GM23338 (cell line): ENCODE data around the gene ADGRF3.

Source experiments
- CREB1 ChIP-seq: fragments of 250-450 bp; sonication (Bioruptor Pico); IDR thresholded peaks from 2 replicates; pipeline ENCODE4 v1.5.0; 2020; ENCODE audit warnings: low read depth, mild to moderate bottlenecking, moderate library complexity
- EZH2 ChIP-seq: fragments of 200-600 bp; sonication (generic); IDR thresholded peaks from one replicate; pipeline ENCODE4 v1.8.0; 2017; ENCODE audit warnings: antibody characterized with exemption, mild to moderate bottlenecking, low read depth; ENCODE audit not compliant: unreplicated experiment
- EZH2phosphoT487 ChIP-seq: fragments of 200-600 bp; sonication (generic); IDR thresholded peaks from one replicate; pipeline ENCODE4 v1.8.1; 2018; ENCODE audit warnings: antibody characterized with exemption; ENCODE audit not compliant: unreplicated experiment
- JUNB ChIP-seq: IDR thresholded peaks from one replicate; pipeline ENCODE4 v1.6.1; 2016; ENCODE audit warnings: antibody characterized with exemption; ENCODE audit not compliant: unreplicated experiment
- NANOG ChIP-seq: IDR thresholded peaks from 2 replicates; pipeline ENCODE4 v1.6.1; 2016; ENCODE audit warnings: antibody characterized with exemption, borderline replicate concordance
- POLR2AphosphoS5 ChIP-seq: IDR thresholded peaks from 2 replicates; pipeline ENCODE4 v1.6.1; 2016; ENCODE audit warnings: antibody characterized with exemption, low read depth
- STAT1 ChIP-seq: IDR thresholded peaks from one replicate; pipeline ENCODE4 v1.6.1; 2016; ENCODE audit warnings: antibody characterized with exemption; ENCODE audit not compliant: unreplicated experiment
- ZNF114 ChIP-seq: fragments of 250-450 bp; sonication (Bioruptor Pico); IDR thresholded peaks from 2 replicates; pipeline ENCODE4 v1.5.0; 2020; ENCODE audit warnings: mild to moderate bottlenecking, moderate library complexity
- ZNF331 ChIP-seq: fragments of 250-450 bp; sonication (Bioruptor Pico); IDR thresholded peaks from 2 replicates; pipeline ENCODE4 v1.5.0; 2020; ENCODE audit warnings: low read depth, mild to moderate bottlenecking, moderate library complexity
- TF ChIP-seq, protein P1 (sequence below), 2 experiments: fragments of 200-600 bp in 1 of 2; sonication (generic) in 1 of 2; conservative IDR thresholded peaks; 2 replicates each; pipeline versions ENCODE4 v1.5.1 to v1.6.1; 2016 to 2017; ENCODE audit warnings: antibody characterized with exemption in 2 of 2, low read depth in 2 of 2, mild to moderate bottlenecking in 2 of 2, moderate library complexity in 1 of 2
- TF ChIP-seq, protein P2 (sequence below): IDR thresholded peaks from one replicate; pipeline ENCODE4 v1.6.1; 2018; ENCODE audit warnings: antibody characterized with exemption; ENCODE audit not compliant: unreplicated experiment
- TF ChIP-seq, protein P3 (sequence below): IDR thresholded peaks from 2 replicates; pipeline ENCODE4 v1.6.1; 2016; ENCODE audit warnings: antibody characterized with exemption
- TF ChIP-seq, protein P4 (sequence below): fragments of 250-450 bp; sonication (Bioruptor Pico); IDR thresholded peaks from 2 replicates; pipeline ENCODE4 v1.5.0; 2020; ENCODE audit warnings: mild to moderate bottlenecking, moderate library complexity

DNA sequence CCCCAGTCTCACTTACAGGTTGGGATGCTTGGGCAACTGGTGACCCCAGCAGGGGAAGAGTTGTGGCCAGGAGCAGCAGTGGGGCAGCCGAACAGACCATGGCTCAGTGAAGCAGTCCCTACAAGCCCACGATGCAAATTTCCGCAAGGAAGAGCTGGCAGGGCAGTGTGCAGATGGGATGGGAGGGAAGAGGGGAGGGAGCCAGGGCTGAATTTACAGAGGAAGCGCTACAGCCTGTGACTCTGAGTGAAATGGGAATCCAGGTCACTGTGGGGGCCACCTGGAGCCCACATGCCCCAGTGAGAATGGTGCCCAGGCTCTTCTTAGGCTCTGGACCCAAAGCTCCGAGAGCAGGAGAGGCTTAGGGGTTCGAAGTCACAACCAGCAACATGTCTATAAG lies 27.6 kb downstream of the ADGRF3 start:
- TF ChIP-seq POLR2AphosphoS5 (no peak), NANOG (no peak), EZH2 (no peak), EZH2phosphoT487 (no peak), JUNB (no peak), CREB1 (no peak), ZNF331 (CRISPR knock-in tag) (no peak), ZNF114 (CRISPR knock-in tag) (no peak), STAT1 (no peak)
- TF ChIP-seq, protein P1, sequence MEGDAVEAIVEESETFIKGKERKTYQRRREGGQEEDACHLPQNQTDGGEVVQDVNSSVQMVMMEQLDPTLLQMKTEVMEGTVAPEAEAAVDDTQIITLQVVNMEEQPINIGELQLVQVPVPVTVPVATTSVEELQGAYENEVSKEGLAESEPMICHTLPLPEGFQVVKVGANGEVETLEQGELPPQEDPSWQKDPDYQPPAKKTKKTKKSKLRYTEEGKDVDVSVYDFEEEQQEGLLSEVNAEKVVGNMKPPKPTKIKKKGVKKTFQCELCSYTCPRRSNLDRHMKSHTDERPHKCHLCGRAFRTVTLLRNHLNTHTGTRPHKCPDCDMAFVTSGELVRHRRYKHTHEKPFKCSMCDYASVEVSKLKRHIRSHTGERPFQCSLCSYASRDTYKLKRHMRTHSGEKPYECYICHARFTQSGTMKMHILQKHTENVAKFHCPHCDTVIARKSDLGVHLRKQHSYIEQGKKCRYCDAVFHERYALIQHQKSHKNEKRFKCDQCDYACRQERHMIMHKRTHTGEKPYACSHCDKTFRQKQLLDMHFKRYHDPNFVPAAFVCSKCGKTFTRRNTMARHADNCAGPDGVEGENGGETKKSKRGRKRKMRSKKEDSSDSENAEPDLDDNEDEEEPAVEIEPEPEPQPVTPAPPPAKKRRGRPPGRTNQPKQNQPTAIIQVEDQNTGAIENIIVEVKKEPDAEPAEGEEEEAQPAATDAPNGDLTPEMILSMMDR (conservative IDR thresholded peaks at IDR 0.05; ENCODE audit: low read depth in 2 of 2) = no peak
- TF ChIP-seq, protein P2, sequence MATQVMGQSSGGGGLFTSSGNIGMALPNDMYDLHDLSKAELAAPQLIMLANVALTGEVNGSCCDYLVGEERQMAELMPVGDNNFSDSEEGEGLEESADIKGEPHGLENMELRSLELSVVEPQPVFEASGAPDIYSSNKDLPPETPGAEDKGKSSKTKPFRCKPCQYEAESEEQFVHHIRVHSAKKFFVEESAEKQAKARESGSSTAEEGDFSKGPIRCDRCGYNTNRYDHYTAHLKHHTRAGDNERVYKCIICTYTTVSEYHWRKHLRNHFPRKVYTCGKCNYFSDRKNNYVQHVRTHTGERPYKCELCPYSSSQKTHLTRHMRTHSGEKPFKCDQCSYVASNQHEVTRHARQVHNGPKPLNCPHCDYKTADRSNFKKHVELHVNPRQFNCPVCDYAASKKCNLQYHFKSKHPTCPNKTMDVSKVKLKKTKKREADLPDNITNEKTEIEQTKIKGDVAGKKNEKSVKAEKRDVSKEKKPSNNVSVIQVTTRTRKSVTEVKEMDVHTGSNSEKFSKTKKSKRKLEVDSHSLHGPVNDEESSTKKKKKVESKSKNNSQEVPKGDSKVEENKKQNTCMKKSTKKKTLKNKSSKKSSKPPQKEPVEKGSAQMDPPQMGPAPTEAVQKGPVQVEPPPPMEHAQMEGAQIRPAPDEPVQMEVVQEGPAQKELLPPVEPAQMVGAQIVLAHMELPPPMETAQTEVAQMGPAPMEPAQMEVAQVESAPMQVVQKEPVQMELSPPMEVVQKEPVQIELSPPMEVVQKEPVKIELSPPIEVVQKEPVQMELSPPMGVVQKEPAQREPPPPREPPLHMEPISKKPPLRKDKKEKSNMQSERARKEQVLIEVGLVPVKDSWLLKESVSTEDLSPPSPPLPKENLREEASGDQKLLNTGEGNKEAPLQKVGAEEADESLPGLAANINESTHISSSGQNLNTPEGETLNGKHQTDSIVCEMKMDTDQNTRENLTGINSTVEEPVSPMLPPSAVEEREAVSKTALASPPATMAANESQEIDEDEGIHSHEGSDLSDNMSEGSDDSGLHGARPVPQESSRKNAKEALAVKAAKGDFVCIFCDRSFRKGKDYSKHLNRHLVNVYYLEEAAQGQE = no peak
- TF ChIP-seq, protein P3, sequence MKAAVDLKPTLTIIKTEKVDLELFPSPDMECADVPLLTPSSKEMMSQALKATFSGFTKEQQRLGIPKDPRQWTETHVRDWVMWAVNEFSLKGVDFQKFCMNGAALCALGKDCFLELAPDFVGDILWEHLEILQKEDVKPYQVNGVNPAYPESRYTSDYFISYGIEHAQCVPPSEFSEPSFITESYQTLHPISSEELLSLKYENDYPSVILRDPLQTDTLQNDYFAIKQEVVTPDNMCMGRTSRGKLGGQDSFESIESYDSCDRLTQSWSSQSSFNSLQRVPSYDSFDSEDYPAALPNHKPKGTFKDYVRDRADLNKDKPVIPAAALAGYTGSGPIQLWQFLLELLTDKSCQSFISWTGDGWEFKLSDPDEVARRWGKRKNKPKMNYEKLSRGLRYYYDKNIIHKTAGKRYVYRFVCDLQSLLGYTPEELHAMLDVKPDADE = no peak
- TF ChIP-seq, protein P4, sequence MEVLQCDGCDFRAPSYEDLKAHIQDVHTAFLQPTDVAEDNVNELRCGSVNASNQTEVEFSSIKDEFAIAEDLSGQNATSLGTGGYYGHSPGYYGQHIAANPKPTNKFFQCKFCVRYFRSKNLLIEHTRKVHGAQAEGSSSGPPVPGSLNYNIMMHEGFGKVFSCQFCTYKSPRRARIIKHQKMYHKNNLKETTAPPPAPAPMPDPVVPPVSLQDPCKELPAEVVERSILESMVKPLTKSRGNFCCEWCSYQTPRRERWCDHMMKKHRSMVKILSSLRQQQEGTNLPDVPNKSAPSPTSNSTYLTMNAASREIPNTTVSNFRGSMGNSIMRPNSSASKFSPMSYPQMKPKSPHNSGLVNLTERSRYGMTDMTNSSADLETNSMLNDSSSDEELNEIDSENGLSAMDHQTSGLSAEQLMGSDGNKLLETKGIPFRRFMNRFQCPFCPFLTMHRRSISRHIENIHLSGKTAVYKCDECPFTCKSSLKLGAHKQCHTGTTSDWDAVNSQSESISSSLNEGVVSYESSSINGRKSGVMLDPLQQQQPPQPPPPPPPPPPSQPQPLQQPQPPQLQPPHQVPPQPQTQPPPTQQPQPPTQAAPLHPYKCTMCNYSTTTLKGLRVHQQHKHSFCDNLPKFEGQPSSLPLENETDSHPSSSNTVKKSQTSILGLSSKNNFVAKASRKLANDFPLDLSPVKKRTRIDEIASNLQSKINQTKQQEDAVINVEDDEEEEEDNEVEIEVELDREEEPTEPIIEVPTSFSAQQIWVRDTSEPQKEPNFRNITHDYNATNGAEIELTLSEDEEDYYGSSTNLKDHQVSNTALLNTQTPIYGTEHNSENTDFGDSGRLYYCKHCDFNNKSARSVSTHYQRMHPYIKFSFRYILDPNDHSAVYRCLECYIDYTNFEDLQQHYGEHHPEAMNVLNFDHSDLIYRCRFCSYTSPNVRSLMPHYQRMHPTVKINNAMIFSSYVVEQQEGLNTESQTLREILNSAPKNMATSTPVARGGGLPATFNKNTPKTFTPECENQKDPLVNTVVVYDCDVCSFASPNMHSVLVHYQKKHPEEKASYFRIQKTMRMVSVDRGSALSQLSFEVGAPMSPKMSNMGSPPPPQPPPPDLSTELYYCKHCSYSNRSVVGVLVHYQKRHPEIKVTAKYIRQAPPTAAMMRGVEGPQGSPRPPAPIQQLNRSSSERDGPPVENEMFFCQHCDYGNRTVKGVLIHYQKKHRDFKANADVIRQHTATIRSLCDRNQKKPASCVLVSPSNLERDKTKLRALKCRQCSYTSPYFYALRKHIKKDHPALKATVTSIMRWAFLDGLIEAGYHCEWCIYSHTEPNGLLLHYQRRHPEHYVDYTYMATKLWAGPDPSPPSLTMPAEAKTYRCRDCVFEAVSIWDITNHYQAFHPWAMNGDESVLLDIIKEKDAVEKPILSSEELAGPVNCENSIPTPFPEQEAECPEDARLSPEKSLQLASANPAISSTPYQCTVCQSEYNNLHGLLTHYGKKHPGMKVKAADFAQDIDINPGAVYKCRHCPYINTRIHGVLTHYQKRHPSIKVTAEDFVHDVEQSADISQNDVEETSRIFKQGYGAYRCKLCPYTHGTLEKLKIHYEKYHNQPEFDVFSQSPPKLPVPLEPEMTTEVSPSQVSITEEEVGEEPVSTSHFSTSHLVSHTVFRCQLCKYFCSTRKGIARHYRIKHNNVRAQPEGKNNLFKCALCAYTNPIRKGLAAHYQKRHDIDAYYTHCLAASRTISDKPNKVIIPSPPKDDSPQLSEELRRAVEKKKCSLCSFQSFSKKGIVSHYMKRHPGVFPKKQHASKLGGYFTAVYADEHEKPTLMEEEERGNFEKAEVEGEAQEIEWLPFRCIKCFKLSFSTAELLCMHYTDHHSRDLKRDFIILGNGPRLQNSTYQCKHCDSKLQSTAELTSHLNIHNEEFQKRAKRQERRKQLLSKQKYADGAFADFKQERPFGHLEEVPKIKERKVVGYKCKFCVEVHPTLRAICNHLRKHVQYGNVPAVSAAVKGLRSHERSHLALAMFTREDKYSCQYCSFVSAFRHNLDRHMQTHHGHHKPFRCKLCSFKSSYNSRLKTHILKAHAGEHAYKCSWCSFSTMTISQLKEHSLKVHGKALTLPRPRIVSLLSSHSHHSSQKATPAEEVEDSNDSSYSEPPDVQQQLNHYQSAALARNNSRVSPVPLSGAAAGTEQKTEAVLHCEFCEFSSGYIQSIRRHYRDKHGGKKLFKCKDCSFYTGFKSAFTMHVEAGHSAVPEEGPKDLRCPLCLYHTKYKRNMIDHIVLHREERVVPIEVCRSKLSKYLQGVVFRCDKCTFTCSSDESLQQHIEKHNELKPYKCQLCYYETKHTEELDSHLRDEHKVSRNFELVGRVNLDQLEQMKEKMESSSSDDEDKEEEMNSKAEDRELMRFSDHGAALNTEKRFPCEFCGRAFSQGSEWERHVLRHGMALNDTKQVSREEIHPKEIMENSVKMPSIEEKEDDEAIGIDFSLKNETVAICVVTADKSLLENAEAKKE = no peak
